Activated CD8-positive, alpha-beta memory T cell treated with anti-CD3 and anti-CD28 coated beads, Interleukin-2, amount 50 U/mL, for 48 hours (primary cell): ENCODE results near the gene METTL27.
"Not testable (repeated sequence)": the region's sequence is repeated elsewhere in the genome, so short reads cannot be mapped to it uniquely, and the experiment has no call there.

ENCODE experiments used
- DNase-seq: peaks from one replicate; pipeline ENCODE4 v3.0.0-alpha.2; 2020

METTL27 gene

GRCh38 chr7:73869011-73869798, 26.9 kb upstream of the METTL27 start:
- no peak for DNase-seq

GRCh38 chr7:73866446-73866767, 24.1 kb upstream of the METTL27 start:
- DNase-seq: no peak

GRCh38 chr7:73865738-73866445, 23.6 kb upstream of the METTL27 start:
- DNase-seq: no peak

GRCh38 chr7:73864981-73865711, 22.8 kb upstream of the METTL27 start:
- DNase-seq: no peak

GRCh38 chr7:73861305-73861704, 19.0 kb upstream of the METTL27 start:
- DNase-seq: no peak

GRCh38 chr7:73860859-73861258, 18.5 kb upstream of the METTL27 start, which contains the start of gene TMEM270:
Gene TMEM270 (plus strand): TSS chr7:73861159. CDS start chr7:73861195, 36 bp downstream.
- DNase-seq: no peak

- DNase-seq: no peak
These were observed 16.5 kb upstream of the METTL27 start for GRCh38 chr7:73858807-73859206.

- no peak for DNase-seq
These were observed 14.6 kb upstream of the METTL27 start for GRCh38 chr7:73856941-73857340.

GRCh38 chr7:73852500-73852899, 10.2 kb upstream of the METTL27 start:
- DNase-seq: no peak

GRCh38 chr7:73851410-73852338, 9.4 kb upstream of the METTL27 start:
- no peak for DNase-seq

GRCh38 chr7:73850781-73851207, 8.5 kb upstream of the METTL27 start:
- no peak for DNase-seq

GRCh38 chr7:73847941-73848723, 5.8 kb upstream of the METTL27 start:
- no peak for DNase-seq

- not testable (repeated sequence) for DNase-seq
These were observed 3.4 kb upstream of the METTL27 start for GRCh38 chr7:73845701-73846195.

- DNase-seq: no peak
These were observed 2.6 kb upstream of the METTL27 start for GRCh38 chr7:73844848-73845460.

GRCh38 chr7:73844131-73844547, 1.8 kb upstream of the METTL27 start:
- DNase-seq: no peak

GRCh38 chr7:73841689-73842066, 638 bp downstream of the METTL27 start:
- no peak for DNase-seq

- no peak for DNase-seq
These were observed 1.5 kb downstream of the METTL27 start for GRCh38 chr7:73840715-73841379.

- no peak for DNase-seq
These were observed 2.3 kb downstream of the METTL27 start for GRCh38 chr7:73839743-73840714.

GRCh38 chr7:73839290-73839689, 3.0 kb downstream of the METTL27 start:
- no peak for DNase-seq
